NOMO-1 treated with dmso at 0.1 percent for 144 hours (cell line): ENCODE data around the gene PIGW.
A peak's percentile ranks its signal among the peaks of the same experiment; 100 is the strongest.
"Not testable (repeated sequence)": the region's sequence is repeated elsewhere in the genome, so short reads cannot be mapped to it uniquely, and the experiment has no call there.

Source experiments
- DNase-seq: peaks from one replicate; lab custom pipeline; 2025; ENCODE audit not compliant: unreplicated experiment; lab: John Stamatoyannopoulos, UW

Gene PIGW

DNA sequence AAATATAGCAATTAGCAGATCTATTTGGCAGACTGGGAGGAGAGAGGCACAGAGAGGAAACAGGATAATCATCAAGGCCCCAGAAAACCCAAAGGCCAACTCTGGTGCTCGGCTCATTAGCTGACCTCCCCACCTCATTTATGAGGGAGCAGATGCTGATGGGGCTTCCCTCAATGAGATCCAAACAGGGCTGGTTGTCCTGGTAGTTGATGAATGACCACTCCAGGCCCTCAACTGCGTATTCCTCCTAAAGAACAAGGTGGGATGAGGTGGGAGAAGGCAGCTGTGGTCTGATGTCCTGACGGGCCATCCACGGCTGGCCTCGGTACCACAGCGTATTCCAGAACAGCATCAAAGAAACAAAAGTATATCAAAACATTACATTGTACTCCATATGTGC is 27.5 kb upstream of the PIGW start:
- DNase-seq = no peak

DNA sequence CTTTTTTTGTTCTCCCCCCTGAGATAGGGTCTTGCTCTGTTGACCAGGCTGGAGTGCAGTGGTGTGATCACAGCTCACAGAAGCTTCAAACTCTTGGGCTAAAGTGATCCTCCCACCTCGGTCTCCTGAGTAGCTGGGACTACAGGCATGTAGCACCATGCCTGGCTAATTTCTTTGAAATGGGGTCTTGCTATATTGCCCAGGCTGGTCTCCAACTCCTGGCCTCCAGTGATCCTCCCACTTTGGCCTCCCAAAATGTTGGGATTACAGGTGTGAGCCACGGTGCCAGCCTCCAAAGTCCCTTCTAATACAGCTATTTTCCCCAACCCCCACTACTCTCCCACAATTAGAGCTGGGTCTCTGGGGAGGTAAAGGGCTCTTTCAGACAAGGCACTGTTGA is 26.3 kb upstream of the PIGW start:
- DNase-seq = not testable (repeated sequence)

DNA sequence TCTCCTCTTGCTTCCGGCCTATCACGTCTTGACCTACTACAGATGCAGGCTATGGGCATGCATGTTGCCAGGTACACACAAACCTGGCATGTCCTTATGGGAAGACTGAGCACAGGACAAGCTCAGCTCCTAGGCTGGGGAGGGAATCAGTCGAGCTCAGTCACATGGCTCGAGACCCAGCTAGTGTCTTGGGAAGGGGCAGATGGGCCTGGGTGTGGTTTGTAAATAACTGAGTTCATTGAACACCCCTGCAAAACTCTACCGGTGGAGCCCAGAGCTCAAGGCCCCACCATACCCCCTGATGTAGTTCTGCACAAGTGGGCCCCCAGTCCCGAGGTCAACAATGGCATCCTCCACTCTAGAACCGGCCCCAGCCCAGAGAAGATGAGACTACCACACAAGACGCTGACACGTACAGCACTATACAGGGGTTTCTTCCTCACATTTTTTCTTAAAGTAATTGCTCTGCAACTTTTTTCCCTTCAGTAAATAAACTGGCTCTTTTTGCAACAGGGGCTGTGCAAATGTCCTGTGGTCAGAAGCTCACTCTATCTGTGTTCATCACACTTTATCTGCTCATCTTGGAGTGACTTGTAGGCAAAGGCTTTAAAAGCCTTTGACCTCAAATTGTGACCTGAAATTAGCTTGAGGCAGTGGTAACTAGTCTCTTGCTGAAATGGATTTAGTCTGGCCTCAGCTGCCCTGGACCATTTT is 25.4 kb upstream of the PIGW start:
- DNase-seq = no peak

DNA sequence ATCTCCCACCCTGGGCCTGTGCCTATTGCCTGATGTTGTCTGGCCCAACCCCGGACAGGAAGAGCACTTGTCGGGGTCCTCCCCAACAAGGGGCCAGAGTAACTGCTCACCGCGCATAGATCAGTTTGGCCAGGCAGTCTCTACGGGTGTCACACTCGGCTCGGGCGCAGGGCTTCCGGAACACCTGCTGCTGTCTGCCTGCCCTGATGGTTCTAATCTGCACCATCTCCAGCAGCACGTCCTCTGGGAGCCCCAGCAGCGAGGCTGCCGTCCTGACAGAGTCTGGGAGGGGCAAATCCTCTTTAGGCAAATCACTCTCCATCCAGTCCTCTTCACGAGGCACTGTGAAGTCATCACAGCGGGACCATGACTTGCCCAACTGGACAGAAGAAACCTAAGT is 24.2 kb upstream of the PIGW start:
- no peak for DNase-seq

DNA sequence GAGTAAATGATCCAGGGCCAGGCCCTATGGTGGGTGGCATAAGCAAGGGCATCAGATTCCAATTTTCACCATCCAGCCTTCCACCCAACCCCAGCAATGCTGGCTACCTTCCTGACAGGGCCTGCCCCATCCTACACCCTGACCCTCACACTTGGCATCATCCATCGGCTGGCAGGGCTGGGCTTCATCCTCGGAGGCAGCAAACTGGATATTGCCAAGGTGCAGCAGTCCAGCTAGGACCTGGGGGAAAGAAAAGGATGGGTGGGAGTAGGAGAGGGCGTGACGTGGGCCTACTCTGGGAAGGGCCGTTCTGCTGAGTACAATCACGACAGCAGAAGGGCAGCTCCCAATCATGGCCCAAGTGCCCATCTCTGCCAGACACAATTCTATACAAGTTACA is 23.6 kb upstream of the PIGW start:
- no peak for DNase-seq

DNA sequence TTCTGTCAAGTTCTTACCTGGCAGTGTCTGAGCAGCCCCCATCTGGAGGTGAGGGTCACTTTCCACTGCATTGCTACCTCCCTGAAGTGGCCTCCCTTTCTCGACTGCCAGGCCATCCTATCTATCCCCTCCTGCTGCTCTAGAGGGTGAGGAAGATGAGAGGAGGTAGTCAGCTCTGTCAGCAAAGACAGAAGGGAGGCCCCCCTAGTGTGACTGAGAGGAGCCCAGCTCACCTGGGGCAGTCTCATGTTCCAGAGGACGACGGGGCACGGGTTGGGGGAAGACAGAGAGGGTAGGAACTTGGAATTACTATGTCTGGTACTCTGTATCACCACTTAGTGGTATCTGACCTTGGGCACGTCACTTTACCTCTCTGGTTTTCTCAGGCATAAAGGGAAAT is 22.1 kb upstream of the PIGW start:
- DNase-seq = no peak

DNA sequence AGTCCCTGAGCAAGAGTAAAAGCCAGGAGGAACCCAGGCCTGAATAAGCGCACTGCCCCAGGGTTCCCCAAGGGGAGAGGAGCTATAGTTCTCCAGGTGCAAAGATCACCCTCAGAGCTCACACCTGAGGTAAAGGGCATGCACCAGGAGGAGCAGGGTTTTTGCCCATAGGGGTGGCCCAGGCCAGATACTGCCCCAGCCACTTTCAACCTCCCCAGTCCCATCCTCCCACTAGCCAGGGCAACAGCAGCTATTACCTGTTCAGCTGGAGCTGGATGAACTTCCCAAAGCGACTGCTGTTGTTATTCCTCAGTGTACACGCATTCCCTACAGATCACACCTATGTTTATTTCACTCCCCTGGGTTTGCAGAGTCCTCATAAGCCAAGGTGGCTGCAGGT is 19.9 kb upstream of the PIGW start:
- no peak for DNase-seq

DNA sequence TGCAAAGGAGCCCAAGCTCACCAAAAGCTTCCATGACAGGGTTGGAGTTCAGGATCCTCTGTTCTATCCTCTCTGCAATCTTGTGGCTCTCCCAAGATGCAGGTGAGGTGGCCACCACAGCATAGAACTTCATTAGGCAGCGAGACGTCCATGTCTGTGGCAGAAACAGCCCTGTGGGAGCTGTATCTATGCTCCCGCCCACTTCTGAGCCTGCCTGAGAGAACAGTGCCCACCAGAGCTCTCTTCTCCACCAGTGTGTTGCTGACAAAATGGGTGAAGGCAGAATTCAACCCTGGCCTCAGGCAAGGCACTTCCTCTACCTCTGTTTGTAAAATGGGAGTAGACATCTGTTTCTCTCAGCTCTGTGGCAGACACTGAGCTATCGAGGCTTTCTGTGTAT is 18.9 kb upstream of the PIGW start:
- DNase-seq = no peak

DNA sequence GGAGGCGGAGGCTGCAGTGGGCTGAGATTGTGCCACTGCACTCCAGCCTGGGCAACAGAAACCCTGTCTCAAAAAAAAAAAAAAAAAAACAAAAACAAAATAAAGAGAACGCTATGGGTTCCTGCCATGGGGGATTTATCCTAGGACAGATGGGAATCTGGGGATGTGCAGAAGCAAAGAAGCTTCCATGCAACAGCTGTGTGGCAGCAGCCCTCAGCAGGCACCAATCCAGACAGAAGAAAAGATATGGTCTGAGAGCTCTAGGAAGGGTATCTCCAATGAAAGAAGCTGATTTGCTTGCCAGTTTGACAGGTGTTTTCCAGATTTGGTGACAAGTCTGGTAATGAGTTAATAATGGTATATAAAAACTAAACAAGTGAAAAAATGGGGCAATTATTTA is 11.7 kb upstream of the PIGW start:
- DNase-seq = no peak

DNA sequence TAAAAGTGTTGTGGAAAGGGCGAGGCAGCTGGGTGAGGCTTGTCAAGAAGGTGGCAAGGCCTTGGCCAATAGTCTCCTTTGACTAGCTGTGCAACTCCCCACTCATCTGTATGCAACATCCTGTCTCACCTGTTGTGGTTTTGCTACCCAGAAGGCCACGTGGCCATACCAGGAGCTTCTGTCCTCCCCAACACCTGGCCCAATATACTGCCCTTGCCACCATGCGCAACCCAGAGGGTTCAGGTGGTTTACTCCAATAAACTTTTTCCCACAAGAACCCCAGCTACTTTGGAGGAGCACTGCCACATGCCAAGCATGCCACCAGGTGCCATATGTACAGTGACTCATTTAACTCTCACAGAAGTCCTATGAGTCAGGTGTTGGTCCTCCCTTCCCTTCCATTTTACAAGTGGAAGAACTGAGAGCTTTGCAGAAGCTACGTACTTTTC is 10.3 kb upstream of the PIGW start:
- no peak for DNase-seq

DNA sequence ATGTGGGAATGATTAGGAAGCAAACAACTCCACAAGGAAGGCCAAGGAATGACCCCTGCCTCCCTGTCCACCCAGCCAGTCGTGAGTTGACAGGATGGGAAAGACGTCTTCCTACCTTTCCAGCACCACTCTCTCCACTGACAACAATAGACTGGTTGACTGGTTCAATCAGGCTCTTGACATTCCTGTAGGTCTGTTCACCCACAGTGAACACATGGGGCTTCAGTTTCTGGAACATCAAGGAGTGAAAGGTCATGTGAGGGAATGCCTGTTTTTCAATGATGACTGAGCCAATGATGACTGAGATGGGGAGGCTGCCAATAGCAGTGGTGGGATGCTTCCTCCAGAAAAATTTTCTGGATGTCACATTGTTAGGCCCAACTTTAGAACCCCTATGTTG is 9.7 kb upstream of the PIGW start:
- DNase-seq = no peak

DNA sequence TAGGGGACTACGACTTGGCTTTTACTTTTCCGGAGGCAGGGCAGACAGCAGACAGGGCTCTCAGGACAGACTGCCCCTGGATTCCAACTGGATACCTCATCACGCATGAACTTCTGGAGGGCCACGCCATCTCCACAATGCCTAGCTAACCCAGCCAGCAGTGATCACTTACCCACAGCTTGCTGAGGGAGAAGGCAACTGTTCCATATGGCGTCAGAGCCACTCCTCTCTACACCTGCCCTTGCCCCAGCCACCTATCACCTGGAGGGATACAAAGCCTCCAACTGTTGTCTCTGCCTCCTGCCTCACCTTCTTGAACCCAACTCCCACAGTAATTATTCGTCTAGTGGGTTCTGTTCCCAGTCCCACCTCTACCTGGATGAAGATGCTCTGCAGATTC is 8.9 kb upstream of the PIGW start:
- DNase-seq = no peak

DNA sequence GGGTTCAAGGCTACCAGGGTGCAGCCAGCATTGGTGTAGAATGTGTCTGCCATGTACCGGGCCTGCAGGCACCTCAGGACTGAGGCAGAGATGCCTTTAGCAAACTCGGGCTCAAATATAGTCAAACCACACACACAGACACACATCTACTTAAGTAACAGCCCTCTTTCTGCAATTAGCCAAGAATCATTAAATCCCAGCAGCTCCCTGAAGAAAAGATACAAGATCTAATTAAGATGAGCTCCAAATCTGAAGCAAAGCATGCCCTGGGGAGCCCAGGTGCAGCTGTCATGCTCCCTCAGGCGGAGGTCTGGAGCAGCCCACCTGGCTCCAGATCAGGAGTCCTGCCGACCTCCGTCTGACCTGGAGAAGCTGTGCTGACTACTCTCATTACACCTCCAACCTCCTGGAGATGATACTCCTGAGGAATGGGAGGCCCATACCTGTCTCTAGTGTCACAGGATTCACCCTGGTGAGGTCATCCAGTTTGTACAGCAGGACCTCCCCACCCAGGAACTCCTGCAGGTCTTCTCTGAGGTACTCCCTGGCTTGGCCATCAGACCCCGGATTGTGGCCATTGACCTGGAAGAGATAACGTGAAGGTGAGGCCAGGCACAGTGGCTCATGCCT is 7.1 kb upstream of the PIGW start:
- no peak for DNase-seq

DNA sequence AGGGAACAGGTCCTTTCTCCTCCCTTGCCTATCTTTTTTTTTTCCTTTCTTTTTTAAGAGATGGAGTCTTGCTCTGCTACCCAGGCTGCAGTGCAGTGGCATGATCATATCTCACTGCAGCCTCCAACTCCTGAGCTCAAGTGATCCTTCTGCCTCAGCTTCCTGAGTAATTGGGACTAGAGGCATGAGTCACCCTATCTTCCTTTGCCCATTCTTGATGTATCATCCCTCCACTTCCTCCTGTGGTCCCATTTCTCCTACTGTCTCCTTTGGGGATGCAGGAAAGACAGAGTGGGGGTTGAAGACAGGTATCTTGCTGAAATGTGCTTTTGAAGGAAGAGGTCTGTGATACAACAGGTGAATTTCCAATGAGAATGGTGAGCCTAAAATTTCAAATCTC is 5.7 kb upstream of the PIGW start:
- no peak for DNase-seq

DNA sequence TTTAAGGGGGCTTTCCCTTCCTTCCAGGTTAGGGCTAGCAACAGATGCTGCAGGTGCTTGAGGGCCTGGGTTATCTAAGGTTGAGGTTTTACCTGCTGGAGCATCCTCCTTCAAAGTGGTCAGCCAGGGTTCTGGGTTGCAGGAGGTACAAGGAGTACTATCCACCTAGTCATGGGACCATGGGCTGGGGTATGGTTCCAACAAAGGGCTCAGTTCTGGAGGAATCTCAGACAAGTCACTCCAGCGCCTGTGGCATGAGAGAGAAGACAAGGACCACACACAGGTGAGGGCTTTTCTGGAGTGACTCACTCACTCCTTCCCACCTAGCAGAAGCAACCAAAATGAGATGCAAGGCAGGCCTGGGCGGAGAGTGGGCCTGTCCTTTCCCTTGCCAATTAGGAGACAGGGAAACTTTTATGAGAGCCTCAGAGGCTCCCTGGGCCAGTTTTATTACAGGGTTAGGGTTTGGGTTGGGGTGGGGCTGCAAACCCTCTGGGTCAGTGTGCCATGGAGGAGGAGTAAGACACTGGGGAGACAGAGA is 2.3 kb upstream of the PIGW start:
- no peak for DNase-seq

DNA sequence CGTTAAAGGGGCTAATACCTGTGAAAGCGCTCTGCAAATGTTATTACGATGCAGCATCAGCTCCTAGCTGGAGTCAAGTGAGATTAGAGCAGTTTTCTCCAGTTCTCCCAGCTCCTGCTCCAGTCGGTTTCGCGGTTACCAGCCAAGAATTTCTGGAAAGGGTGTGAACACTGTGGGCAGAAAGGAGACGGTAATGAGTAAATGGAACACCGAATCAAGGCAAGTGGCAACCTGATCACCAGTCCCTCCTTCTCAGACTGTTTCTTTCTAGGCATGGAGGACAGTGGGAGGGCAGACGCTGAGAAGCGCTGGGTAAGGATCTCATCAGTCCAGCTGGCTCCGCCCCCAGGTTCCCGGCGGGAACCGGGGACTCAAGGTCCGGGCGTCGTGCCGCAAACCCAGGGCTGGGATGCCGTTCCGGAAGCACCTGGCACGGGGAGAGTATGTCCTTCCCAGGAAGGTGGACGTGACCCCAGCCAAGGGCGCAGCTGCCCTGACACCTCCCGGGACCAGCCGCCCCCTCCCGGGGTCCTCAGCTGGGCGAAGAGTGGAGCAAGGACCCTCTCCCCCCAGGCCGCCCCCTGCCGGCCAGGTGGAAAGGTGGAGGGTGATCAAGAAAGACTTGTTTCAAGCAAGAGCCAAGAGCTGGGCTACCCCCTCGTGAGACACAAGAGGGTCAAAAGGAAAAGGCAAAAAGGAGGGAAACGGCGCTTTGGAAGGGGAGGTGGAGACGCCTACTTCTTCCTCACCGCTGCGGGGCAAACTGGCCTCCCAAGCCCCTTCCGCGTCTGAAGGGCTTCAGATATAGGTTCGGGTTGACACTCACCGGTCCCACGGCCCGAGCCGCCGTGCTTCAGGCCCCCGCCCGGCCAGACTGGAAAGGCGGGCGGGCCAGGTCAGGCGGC is 600 bp upstream of the PIGW start:
- DNase-seq = peak; percentile 72

DNA sequence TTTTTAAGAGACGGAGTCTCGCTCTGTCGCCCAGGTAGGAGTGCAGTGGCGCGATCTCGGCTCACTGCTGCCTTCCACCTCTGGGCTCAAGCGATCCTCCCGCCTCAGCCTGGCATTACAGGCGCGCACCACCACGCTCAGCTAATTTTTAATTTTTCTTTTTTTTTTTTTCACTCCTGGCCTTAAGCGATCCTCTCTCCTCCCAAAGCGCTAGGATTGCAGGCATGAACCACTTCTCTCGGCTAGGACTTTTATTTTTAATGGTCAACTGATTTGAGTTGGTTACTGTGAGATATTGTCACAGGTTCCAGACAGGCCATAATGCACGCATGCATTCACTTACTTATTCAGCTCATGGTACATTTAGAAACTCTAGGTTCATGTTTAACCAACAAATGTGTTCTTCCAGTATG is 888 bp downstream of the PIGW start:
- DNase-seq = no peak

DNA sequence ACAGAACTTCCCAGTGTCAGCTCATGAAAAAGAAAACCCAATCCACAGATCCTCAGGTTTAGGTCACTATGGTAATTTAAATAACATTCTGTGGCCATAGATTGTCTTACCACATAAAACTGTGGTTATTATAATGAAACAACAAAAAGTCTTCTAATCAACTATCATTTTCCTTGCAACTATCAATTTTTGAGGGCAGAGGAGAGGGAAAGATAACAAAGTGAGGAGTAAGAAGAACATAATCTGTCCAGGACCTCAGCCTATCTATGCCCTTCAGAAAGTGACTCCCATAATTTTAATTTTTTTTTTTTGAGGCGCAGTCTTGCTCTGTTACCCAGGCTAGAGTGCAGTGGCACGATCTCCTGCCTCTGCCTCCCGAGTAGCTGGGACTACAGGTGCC is 5.9 kb downstream of the PIGW start:
- no peak for DNase-seq

DNA sequence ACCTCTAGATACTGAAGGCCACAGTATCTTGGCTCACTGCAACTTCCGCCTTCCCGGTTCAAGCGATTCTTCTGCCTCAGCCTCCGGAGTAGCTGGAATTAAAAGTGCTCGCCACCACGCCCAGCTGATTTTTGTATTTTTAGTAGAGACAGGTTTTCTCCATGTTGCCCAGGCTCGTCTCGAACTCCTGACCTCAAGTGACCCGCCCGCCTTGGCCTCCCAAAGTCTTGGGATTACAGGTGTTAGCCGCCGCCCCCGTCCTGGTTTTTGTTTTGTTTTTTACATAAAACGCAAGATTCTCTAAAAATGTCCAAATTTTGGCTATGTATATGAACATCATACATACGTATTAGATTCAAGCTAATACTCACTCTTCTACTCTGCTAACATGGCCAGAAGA is 8.0 kb downstream of the PIGW start:
- DNase-seq = no peak

DNA sequence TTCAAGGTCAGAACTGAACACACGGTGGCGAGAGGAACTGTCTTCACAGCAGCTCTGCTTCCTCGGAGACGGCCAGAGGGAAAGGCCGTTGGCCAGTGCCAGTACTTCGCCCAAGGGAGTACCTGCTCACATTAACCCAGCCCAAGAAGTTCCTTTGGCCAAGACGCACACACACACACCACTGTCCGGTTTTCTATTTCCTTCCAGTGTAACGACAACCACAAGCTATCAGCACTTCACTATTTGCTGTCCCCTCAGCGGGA is 9.2 kb downstream of the PIGW start:
- peak; percentile 52 for DNase-seq

DNA sequence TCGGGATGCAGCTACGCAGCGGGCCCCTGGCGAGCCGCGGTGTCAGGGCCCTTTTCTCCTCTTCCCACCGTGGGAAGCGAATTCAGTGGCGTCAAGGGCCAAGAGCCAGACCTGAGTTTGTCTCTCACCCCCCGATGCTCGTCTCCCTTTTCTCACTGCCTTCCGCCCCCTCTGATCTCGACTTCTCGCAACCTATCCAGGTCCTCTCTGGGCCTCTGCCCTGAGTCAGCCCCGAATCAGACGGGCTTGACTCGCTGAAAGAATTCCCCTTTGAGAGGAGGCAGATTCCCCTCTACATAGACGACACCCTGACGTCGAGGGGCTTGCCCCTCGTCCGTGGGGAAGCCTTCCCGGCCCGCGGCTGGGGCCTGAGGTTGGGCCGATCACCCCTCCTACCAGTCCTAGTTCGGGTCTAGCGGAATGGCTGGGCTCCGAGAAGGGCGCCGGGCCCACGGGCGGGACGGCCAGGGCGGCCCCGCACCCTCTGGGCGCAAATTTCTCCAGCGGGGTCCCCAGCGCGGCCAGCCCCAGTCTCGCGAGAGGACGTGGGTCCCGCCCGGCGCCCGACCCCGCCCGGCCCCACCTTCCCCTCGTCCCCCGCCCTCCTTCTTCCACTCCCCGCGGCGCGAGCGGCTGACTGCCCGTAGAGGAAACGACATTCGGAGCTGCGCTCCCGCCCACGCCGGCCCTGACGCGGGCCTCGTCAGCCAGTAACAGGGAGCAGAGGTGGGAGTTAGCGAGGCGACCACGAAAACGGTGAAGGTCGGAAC is 9.7 kb downstream of the PIGW start, which contains the start of gene GGNBP2:
Gene GGNBP2 (plus strand): TSS at position 613 of the 770 bp plus-strand sequence. CDS start 806 bp downstream, outside the sequence.
- DNase-seq = peak; percentile 85
